ENCODE measurements around the gene SRPRB. TPM values are rescaled to one million over a fixed set of nuclear protein-coding genes. Genes with fewer than 3 reads are reported as not detected.

The SRPRB gene
- total RNA-seq, 2 donors from 2014 or later: 32.8 to 37.7 TPM

- ATAC-seq (ENCODE audit: insufficient number of reproducible peaks, low FRiP score, low read depth): no peak
- no peaks in the 10 kb centered on the region for H3K27me3 ChIP-seq (replicated peaks; ENCODE audit: insufficient read depth)
- DNase-seq (ENCODE audit: low spot score): no peak
- H3K4me3 ChIP-seq: no peak overlapping the region
- TF ChIP-seq CTCF (IDR thresholded peaks at IDR 0.05): no peak
- H3K4me1 ChIP-seq (ENCODE audit: control insufficient read depth in 1 of 2, low read depth in 2 of 2): no peaks in the 10 kb centered on the region
- H3K27ac ChIP-seq: no peak overlapping the region
- no peaks in the 10 kb centered on the region for H3K9me3 ChIP-seq
- H3K36me3 ChIP-seq: no peaks in the 10 kb centered on the region
Measured at GRCh38 chr3:133758964-133759739, 46.5 kb upstream of the SRPRB start.

- ATAC-seq (ENCODE audit: insufficient number of reproducible peaks, low FRiP score, low read depth): no peak
- TF ChIP-seq CTCF (IDR thresholded peaks at IDR 0.05): no peak
Measured at GRCh38 chr3:133759740-133760305, 45.8 kb upstream of the SRPRB start.

GRCh38 chr3:133760916-133761315, 44.7 kb upstream of the SRPRB start:
- H3K36me3 ChIP-seq: no peaks in the 10 kb centered on the region
- DNase-seq (ENCODE audit: low spot score): no peak
- H3K27ac ChIP-seq: no peak overlapping the region
- no peaks in the 10 kb centered on the region for H3K9me3 ChIP-seq
- no peak for ATAC-seq (ENCODE audit: insufficient number of reproducible peaks, low FRiP score, low read depth)
- H3K4me1 ChIP-seq (ENCODE audit: control insufficient read depth in 1 of 2, low read depth in 2 of 2): no peaks in the 10 kb centered on the region
- no peaks in the 10 kb centered on the region for H3K27me3 ChIP-seq (replicated peaks; ENCODE audit: insufficient read depth)
- H3K4me3 ChIP-seq: no peak overlapping the region
- TF ChIP-seq CTCF (IDR thresholded peaks at IDR 0.05): no peak

More at GRCh38 chr3:133759740-133760305, 45.8 kb upstream of the SRPRB start:
- no peaks in the 10 kb centered on the region for H3K36me3 ChIP-seq
- no peak for DNase-seq (ENCODE audit: low spot score)
- H3K27ac ChIP-seq: no peak overlapping the region
- H3K27me3 ChIP-seq (replicated peaks; ENCODE audit: insufficient read depth): no peaks in the 10 kb centered on the region
- no peaks in the 10 kb centered on the region for H3K4me1 ChIP-seq (ENCODE audit: control insufficient read depth in 1 of 2, low read depth in 2 of 2)
- no peak overlapping the region for H3K4me3 ChIP-seq
- no peaks in the 10 kb centered on the region for H3K9me3 ChIP-seq

GRCh38 chr3:133761605-133762484, 43.8 kb upstream of the SRPRB start:
- no peak overlapping the region for H3K27ac ChIP-seq
- H3K4me3 ChIP-seq: no peak overlapping the region
- TF ChIP-seq CTCF (IDR thresholded peaks at IDR 0.05): no peak
- no peaks in the 10 kb centered on the region for H3K9me3 ChIP-seq
- H3K36me3 ChIP-seq: no peaks in the 10 kb centered on the region
- no peaks in the 10 kb centered on the region for H3K4me1 ChIP-seq (ENCODE audit: control insufficient read depth in 1 of 2, low read depth in 2 of 2)
- DNase-seq (ENCODE audit: low spot score) (no peak), ATAC-seq (ENCODE audit: insufficient number of reproducible peaks, low FRiP score, low read depth) (no peak)
- no peaks in the 10 kb centered on the region for H3K27me3 ChIP-seq (replicated peaks; ENCODE audit: insufficient read depth)

- ATAC-seq (ENCODE audit: insufficient number of reproducible peaks, low FRiP score, low read depth) (no peak), DNase-seq (ENCODE audit: low spot score) (no peak)
- no peak overlapping the region for H3K4me3 ChIP-seq
Measured at GRCh38 chr3:133762539-133762938, 43.1 kb upstream of the SRPRB start.

More at GRCh38 chr3:133762539-133762938, 43.1 kb upstream of the SRPRB start:
- no peaks in the 10 kb centered on the region for H3K4me1 ChIP-seq (ENCODE audit: control insufficient read depth in 1 of 2, low read depth in 2 of 2)
- H3K27me3 ChIP-seq (replicated peaks; ENCODE audit: insufficient read depth): no peaks in the 10 kb centered on the region
- TF ChIP-seq CTCF (IDR thresholded peaks at IDR 0.05): no peak
- no peak overlapping the region for H3K27ac ChIP-seq
- H3K36me3 ChIP-seq: no peaks in the 10 kb centered on the region
- no peaks in the 10 kb centered on the region for H3K9me3 ChIP-seq
